GM19328 (cell line): ENCODE measurements around the gene GABARAPL2.

Source experiments
- ATAC-seq: cut with Tn5 transposase; IDR thresholded peaks from one replicate; pipeline ENCODE4 v1.9.1; 2021; ENCODE audit warnings: mild to moderate bottlenecking, moderate library complexity; ENCODE audit not compliant: unreplicated experiment

The GABARAPL2 gene

DNA sequence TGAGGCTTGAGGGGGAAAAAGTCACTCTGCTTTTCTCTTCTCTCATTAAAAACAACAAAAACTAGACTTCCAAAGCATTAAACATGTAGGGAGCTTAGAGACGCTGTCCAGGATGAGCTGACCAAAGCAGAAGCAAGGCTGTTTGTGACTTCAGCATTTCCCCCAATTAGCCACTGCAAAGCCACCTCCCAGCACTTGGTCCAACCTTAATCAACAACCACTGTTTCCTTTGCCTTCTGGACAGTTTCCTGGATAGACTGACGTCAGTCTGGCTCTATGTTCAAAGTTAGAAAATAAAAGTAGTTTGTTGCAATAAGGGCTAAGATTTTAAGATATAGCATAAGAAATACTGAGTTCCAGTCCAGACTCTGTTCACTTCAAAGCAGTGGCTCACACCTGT lies 13.2 kb upstream of the GABARAPL2 start:
- no peak for ATAC-seq

DNA sequence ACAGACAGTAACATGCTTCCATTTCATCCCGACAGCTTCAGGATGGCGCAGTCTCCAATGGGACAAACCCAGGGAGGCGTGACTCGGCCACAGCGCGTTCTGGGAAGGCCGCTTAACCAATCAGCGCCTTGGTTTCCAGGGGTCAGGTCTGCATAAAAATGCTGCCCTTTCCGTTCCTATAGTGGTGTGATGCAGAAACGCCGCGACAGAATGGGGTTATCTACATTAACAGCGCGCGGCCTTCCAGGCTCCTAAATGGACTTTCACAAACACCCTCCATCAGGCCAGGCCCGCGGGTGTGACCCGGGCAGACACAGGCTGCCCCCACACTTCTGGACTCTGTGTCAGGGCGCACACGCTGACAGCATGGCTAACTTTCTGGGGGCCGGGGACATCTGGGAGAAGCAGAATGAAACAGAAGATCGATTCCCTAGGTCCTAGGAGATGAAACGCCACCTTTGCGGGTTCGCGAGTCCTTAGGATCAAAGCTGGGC lies 10.9 kb upstream of the GABARAPL2 start:
- ATAC-seq, result no peak

DNA sequence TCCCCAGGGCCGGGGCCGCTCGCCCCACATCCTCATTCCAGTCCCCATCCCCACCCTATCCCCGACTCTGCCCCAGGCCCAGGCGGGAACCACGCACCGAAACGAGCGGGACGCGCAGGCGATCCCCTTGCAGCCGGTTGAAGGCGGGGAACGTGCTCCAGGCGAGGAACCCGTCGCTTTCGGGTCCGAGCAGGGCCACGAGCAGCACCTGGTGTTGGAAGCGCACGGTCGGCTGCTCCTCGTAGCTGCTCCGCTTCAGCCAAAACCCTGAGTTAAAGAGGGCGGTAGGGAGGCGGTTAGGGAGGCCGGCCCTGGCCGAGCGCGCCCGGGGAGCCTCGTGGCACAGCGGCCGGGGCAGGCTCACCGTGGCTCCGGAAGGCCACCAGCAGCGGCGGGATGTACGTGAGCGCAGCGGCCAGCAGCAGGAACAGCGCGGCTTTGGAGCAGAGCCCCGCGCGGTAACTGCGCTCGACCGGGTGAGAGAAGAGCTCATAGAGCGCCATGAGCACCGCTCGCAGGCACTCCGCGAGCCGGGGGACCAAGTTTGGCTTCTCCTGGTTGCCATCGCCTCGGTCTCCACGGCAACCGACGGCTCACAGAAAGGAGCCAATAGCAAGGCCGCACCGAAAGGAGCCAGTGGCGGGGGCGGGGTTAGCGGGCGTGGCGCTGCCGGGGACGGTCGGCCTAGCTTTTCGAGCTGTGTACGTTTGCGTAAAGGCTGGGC lies 10.3 kb upstream of the GABARAPL2 start, which contains the start of gene TMEM231:
TMEM231 (minus strand) TSS at position 546 of the 724 bp plus-strand sequence; CDS start at position 503, 43 bp downstream.
- ATAC-seq, result peak; percentile 96

DNA sequence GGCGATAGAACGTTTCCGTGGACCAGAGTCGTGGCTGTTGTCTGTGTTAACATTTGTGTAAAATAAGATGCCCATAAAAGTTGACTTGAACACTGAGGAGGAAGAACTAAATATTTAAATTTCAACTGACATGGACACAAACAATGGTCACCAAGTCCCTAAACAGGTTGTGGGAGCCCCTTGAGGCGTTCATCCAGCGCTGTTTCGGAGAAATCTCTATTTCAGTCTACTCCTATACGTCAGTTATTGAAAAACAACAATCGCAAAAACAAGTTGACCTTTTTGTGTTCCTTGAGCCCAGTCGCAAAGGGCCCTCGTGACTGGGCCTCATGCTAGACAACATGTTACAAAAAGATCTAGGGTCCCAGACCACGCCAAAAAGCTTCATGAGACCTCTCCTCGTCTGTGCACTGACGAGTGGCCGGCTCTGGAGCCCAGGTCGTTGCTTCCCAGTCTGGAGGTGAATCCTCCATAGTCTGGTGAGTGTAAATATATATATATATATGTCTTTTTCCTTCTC lies 9.7 kb upstream of the GABARAPL2 start:
- no peak for ATAC-seq

DNA sequence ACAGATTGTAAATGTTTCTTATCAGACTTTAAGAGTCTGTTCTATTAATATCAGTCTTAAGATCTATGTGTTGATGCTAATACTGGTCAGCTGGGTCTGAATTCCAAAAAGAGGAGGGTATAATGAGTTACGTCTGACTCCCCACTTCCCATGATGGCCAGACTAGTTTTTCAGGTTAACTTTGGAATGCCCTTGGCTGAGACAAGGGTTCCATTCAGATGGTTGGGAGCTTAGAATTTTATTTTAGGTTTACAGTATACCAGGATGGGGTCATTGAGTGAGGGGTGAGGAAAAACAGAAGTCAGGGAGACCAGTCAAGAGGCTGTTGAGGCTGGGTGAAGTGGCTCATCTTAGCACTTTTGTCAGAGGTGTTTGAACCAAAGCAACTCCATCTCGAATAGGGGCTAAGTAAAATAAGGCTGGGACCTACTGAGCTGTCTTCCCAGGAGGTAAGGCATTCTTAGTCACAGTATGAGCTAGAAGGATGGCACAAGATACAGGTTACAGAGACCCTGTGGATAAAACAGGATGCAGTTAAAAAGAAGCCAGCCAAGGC lies 7.3 kb upstream of the GABARAPL2 start:
- ATAC-seq, result no peak

DNA sequence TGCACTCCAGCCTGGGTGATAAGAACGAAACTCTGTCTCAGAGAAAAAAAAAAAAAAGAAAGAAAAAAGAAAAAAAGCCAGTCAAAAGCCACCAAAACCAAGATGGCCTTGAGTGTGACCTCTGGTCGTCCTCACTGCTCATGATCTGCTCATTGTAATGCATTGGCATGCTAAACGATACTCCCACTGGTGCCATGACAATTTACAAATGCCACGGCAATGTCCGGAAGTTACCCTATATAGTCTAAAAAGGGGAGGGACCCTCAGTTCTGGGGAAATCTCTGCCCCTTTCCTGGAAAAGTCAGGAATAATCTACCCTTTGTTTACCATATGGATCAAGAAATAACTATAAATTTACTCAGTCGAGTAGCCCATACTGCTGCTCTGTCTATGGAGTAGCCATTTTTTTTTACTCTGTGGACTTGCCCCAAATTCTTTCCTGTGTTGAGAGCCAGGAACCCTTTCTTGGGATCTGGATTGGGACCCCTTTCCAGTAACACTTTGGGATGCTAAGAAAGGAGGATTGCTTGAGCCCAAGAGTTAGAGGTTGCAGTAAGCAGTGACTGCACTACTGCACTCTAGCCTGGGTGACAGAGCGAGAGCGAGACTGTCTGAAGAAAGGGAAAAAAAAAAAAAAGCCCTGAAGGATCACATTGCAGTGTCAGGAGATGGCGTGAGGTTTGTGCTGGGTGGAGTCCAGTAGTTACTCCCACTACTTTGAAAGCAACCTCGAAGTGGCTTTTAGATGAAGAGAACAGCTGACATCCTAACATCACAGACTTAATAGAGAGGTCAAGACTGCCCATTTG lies 6.4 kb upstream of the GABARAPL2 start:
- no peak for ATAC-seq

DNA sequence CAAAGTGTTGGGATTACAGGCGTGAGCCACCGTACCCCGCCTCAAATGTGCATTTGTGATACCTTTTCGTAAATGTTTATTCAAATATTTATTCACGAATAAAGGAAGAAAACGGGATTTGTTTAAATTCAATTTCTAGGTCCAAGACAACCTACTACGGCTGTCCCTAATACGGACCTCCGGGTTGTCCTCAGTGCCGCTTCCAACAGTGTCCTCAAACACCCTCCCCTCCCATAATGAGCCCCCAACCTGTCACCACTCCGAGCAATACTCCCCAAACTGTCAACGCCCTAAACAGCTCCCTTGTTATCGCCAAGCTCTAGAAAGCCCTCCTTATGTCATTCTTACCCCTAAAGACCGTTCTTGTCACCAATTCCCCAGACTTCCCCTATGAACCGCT lies 539 bp upstream of the GABARAPL2 start:
- peak; percentile 3 for ATAC-seq

DNA sequence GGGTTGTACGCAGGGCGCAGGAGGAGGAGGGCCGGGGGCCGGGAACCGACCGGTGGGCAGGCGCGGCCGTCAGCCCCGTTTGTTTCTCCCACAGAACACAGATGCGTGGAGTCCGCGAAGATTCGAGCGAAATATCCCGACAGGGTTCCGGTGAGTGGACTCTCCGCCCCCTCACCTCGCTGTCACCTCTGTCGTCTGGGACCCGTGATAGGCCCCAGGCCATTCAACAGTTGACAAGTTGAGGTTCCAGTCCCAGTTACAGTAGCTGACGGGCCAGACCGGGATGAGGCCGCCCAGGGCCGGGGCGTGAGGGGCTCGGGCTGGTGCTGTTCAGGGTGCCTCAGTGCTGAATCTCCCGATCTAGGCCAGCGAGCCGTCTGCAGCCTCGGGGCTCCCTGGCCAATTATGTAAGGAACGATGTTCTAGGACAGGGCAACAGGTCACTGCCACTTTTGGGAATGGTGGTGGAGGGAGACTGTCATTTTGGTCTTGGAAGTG lies 628 bp downstream of the GABARAPL2 start:
- no peak for ATAC-seq

DNA sequence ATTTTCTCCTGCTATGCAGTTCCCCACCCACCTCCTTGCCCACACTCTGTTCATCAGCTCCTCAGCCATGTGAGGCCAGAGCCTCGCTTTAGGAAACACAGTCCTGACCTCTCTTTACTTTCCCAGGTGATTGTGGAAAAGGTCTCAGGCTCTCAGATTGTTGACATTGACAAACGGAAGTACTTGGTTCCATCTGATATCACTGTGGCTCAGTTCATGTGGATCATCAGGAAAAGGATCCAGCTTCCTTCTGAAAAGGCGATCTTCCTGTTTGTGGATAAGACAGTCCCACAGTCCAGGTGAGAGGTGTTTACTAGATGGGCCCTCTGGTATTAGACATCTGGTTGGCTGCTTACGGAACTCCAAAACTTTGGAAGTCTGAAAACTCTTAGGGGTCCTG lies 1.7 kb downstream of the GABARAPL2 start:
- ATAC-seq, result no peak

DNA sequence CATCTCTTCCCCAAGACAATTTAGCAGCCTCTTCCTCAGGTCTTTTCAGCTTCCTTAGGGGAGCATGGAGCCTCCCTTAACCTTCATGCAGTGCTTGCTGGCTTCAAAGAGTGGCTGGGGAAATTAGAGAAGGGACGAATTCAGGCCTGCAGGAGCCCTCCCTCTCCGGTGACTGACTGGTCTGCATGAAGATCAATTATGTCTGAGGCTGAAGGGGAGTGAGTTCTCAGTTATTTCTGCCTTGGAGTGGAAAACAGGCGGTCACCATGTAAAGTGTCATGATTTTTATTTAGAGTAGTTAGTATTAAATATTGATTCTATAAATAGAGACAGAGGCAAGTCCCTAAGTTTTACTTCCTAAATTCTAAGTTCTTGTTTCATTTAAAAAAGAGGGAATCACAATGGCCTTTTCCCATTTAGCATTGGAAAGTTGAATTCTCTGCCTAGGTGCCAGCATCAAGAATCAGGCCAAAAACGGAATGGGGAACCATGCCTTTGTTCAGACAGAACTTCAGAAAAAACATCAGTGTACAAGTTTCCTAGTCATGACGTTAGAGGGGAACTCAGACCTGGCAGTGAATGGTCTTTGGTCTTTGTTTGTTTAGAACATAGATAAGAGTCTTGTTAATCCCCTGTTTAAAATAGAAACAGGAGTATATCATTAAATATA lies 4.4 kb downstream of the GABARAPL2 start:
- no peak for ATAC-seq

DNA sequence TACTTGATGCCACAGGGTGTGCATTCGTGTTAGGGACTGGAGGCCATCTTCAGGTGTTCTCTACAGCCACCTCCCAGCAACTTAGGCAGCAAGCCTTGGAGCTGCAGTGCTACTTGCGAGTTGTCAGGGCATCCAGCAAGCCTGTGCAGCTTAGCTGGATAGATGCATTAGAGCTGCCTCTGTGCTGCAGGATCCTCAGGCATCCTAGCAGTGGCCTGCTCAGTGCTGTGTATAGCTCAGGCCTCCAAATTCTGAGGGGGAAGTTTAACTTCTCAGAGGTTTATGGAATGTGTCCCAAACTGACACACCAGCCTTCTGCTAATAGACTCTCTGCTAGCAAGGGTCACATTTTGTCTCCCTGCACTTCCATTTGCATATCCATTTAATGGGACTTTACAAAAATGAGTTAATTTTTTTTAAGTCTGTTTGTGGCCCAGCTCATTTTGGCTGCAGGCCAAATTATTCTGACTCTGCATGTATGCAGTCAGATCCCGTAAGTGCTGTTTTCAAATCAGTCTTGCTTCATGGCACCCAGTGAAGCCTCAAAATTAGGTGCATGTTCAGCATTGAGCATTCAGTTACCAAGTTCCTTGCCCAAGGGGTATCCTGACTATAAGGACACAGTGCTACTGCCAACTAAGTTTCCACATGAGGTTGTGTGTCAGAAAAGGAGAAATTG lies 6.8 kb downstream of the GABARAPL2 start:
- ATAC-seq, result no peak

DNA sequence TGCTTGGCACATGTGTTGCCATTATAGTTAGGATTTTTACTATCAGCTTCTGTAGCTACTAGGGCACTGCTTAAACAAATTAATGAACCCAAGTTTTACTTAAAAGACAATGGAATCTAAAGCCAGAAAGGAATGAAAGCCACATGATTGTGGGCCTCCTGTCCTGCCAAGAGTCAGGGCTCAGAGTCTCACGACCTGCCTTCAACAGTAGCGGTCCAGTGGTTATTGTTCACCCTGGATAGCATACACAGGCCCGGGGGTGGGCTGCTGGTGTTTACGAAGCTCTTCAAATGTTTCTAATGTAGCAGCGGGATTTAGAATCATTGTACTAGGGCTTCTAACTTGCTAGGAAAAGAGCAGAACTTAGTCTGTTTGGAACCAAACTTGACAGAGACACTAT lies 7.8 kb downstream of the GABARAPL2 start:
- ATAC-seq, result no peak

DNA sequence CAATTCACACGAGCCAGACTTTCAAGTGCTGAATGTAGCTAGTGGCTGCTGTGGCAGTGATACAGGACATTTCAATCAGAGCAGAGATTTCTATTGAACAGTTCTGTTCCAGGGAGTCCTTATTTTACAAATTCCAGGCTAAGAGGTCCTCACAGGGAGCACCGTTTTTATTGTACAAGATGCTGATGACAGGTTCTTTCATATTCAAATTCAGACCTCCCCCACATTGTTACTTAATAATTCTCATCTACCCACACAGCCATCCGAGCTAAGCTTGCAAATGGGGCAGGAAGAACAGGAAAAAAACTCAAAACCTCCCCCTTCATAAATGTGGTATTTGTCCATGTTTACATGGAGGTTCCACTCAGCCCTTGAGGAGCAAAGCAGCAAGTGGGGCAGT lies 9.8 kb downstream of the GABARAPL2 start:
- peak; percentile 12 for ATAC-seq

DNA sequence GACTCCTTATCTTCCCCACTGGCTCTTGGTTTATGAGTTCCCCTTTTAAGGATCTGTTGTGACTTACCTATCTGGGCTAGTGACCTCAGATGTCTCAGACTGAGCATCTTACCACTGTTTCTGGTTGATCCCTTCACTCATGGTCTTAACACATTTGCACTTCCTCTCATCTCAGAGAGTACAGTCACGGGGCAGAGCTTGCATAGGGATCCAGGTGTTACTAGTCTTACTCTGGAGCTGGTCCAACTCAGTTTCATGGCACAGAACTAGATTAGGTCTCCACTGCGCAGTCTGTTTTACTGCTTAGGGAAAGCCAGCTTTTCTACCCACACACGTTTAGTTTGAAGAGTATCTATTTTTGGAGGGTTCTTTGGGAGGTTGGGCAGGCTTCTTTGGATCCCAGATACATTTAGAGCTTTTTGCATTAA lies 10.2 kb downstream of the GABARAPL2 start:
- peak; percentile 52 for ATAC-seq

DNA sequence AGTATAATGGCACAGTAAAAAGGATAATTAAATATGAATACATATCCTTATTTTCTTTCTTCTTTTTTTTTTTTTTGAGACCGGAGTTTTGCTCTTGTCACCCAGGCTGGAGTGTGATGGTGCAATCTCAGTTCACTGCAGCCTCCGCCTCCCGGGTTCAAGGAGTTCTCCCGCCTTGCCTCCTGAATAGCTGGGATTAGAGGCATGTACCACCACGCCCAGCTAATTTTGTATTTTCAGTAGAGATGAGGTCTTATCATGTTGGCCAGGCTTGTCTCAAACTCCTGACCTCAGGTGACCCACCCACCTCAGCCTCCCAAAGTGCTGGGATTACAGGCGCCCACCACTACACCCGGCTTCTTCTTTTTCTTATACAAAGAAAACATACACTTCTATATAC lies 12.0 kb downstream of the GABARAPL2 start:
- ATAC-seq, result no peak

DNA sequence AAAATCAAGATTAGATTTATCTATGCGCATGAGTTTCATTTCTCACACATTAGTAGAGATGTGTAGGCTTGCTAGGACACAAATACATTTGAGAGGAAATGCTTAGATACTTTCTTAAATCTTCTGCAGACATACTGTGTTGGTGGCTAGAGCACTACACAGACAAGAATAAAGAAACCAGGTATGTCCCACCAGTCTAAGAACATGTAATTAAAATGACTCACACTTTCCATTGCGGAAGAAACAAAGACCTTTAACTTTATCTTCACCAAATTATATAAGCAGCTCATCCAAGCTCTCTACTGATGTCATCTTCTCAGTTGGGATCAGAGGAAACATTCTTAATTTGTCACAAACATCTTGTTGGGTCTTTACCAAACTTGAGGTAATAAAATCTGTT lies 12.5 kb downstream of the GABARAPL2 start:
- ATAC-seq, result no peak

DNA sequence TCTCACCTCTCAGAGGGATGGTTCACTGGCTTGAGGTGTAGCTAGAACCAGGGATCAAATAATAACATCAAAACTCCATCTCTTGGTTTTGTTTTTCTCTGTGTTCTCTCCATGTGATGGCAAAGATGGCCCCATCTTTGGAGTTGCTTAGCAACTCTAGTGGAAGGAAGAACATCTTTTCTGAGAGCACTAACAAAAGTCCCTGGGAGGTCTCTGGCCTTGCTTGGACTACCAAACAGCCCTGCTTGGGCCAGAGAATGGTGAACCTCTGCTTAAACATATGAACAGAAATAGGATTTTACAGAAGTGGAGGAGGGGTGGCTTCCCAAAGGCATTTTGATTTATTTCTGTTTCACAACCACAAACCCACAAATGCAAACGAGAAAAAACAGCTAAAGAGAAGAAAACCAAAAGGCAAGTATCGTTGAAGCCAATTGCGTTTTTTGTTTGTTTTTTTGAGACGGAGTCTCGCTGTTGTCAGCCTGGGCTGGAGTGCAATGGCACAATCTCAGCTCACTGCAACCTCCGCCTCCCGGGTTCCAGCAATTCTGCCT lies 13.2 kb downstream of the GABARAPL2 start:
- no peak for ATAC-seq

DNA sequence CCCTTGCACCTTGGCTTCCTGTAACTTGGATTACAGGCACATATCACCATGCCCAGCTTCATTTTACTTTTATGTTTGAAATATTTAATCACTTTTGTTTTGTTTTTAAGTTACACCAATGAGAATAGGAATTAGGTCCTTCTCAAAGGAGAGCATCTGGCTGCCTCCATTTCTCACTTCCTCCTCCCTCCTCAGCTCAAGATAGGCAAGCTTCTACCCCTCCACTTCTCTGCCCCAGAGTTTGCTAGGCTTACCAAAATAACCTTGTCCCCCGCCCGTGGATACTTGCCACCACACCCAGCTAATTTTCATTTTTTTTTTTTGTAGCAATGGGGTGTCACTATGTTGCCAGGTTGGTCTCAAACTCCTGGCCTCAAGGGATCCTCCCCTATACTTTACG lies 17.9 kb downstream of the GABARAPL2 start:
- ATAC-seq, result peak; percentile 73

DNA sequence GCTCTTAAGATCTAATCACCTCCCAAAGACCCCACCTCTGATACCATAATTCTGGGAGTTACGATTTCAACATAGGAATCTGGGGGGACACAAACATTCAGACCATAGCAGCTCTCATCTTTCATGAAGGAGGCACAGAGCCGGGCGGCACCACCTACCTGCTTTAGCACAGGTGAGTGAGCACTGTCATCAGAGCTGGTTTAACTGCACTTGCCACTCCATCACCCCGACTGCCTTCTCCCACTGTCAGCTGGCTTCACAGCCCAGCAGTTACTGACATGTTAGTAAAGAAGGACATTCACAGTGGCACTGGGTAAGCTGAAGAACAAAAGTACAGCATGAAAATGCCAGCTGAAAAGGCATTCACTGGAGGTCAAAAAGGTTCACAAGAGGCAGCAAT lies 22.5 kb downstream of the GABARAPL2 start:
- no peak for ATAC-seq

DNA sequence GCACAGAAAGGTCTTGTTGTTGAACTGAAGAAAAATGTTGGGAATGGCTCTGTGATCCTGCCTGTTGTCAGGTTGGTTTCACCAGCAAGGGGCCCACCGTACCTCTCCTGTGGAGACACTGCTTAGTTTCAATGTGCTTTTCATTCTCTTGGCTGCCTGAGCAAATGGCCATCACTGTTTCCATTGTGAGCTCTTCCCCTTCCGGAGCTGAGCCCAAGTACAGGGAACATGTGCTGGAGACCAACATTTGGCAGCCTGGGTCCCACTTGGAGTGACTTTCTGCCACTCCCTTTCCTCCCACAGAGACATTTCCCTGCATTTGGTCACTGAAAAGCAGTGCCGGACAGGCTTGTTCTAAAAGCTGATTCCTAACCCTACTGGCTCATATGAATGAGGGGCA lies 23.1 kb downstream of the GABARAPL2 start:
- ATAC-seq, result no peak
